Left renal pelvis (tissue), 4 donors: Measurements from ENCODE around the gene TNRC6B. TPM values are rescaled to one million over a fixed set of nuclear protein-coding genes. Genes with fewer than 3 reads are reported as not detected.
A peak's percentile ranks its signal among the peaks of the same experiment; 100 is the strongest.
"Not testable (repeated sequence)": the region's sequence is repeated elsewhere in the genome, so short reads cannot be mapped to it uniquely, and the experiment has no call there.

Experiments used
- DNase-seq, 4 donors: peaks; one replicate each; pipeline ENCODE4 v3.0.0-alpha.2; 2013; ENCODE audit warnings: low read depth in 4 of 4, low spot score in 3 of 4
- polyA plus RNA-seq, 4 donors: library from polyadenylated mRNA; unstranded; fragments of 120-200 nt; gene quantifications; one replicate each; pipeline ENCODE4 v1.2.1, GENCODE V29; 2013; ENCODE audit not compliant: insufficient read length in 4 of 4

TNRC6B gene
- polyA plus RNA-seq, 4 donors = 9.9 to 13.6 (median 11.8) TPM

- DNase-seq = no peak
These were observed 99.5 kb downstream of the TNRC6B start for GRCh38 chr22:40276996-40277823.

DNA sequence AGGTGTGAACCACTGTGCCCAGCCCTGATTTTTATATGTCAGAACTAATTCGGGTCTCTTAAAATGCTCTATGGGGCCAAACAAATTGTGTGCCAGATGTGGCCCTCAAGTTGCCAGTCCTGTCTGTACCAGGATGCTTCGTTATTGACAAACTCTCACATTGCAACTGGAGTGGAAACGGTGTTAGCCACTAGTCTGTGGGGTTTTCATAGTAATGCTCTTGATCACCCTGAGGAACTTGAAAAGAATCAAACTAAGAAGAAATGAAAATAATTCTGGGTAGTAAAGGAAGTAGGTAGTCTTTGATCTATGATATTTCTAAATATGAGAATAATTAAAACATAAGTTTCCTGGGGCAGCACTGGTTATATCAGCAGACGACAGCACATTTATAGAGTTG is 101.3 kb downstream of the TNRC6B start:
- no peak for DNase-seq

DNA sequence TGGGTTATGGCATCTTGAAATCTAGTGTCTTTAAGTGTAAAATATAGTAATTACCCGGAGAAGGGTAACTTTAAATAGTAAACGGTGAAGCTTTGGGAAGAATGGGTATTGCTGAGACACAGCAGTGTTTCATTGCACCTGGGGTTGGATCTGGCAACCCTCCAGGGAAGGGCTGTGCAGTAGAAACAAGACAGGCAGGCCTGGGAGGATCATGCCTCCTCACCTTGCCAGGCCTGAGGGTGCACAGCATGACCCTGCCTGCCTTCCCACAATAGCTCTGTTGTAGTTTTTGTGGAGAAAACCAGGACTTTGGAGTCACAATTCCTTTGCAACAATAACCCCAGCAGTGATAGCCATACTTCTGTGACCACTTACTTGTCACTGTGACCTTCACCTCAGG is 104.0 kb downstream of the TNRC6B start:
- DNase-seq = no peak

- no peak for DNase-seq
These were observed 107.8 kb downstream of the TNRC6B start for GRCh38 chr22:40285513-40285912.

DNA sequence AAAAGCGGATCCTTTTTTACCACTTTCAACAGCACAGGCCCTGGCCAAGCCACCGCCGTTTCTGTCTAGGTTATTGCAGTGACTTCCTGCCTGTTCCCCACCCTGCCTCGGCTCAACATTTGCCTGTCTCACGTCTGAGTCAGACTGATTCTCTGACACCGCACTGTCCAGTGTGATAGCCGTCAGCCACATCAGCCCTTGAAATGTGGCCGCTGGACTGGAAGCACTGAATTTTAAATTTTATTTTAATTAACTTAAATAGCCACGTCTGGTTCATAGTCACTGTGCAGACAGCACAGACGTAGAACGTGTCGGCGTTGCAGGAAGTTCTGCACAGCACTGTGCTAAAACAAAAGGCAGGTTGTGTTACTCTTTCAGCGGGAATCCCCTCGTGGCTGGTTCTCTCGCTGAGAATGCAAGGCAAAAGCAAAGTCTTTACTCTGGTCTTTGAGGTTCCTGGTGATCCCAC is 112.3 kb downstream of the TNRC6B start:
- no peak for DNase-seq

GRCh38 chr22:40290516-40290915 is 112.8 kb downstream of the TNRC6B start:
- no peak for DNase-seq

DNA sequence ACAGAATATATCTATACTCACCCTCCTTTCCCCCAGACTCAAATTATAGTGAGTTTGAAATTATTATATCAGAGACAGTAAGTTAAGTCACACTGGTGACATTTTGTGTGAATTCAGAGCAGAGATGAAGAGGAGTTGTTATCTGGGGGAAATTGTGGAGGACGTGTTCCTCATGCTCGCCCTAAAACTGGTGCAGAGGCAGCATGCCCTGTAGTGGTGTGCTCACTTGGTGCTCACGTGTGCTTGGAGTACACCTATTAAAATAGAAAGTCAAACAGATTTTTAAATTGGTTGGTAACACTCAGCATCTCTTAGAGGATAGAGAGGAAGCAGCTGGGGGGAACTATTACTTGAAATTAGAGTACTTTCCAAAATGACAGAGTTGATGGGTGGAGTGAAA is 117.0 kb downstream of the TNRC6B start:
- DNase-seq = no peak

DNA sequence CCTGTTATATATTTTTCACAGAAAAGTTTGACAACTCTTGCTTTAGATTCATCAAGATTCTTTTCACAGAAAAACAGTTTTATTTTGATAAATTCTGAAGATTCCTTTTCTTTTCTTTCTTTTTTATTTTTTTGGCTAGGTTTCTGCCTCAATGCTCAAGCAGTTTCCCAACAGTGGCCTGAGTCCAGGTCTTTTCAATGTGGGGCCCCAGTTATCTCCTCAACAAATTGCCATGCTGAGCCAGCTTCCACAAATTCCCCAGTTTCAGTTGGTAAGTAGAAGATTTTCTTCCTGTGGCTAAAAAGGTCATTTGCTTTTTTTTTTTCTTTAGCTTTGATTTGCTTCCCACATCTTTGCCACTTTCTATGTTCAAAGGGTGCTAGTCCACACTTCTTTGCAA is 122.6 kb downstream of the TNRC6B start:
- DNase-seq = no peak

GRCh38 chr22:40300884-40301672 is 123.4 kb downstream of the TNRC6B start:
- DNase-seq = no peak

DNA sequence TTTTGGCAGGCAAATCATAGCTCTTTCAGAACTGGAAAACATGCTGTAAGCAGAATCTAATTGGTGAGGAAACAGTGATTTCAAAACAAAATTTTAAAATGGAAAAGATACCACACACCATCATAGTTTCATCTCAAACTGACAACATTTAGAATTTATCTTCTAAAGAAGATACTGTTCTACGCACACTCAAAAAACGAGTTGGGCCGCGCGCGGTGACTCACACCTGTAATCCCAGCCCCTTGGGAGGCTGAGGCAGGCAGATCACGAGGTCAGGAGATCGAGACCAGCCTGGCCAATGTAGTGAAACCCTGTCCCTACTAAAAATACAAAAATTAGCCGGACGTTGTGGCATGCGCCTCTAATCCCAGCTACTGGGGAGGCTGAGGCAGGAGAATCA is 124.4 kb downstream of the TNRC6B start:
- DNase-seq = no peak

DNA sequence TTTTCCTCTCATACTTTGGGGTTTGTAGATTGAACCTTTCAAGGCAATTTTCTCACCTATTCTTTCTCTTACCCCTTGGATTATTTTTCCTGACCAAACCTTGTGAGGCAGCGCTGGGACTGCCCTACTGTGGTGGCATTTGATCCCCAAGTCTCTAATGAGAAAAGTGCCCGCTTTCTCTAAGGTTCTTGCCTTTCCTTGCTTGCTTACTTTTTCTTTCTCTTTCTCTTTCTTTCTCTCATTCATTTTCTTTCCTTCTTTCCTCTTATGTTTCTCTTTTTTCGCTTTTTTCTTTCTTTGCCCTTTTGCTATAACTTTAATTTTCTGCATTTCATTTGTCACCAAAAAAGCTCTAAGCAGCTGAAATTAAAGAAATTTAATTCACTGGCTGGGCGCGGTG is 127.9 kb downstream of the TNRC6B start:
- DNase-seq = no peak

GRCh38 chr22:40308999-40309573 is 131.4 kb downstream of the TNRC6B start:
- no peak for DNase-seq

- no peak for DNase-seq
These were observed 131.9 kb downstream of the TNRC6B start for GRCh38 chr22:40309631-40310030.

DNA sequence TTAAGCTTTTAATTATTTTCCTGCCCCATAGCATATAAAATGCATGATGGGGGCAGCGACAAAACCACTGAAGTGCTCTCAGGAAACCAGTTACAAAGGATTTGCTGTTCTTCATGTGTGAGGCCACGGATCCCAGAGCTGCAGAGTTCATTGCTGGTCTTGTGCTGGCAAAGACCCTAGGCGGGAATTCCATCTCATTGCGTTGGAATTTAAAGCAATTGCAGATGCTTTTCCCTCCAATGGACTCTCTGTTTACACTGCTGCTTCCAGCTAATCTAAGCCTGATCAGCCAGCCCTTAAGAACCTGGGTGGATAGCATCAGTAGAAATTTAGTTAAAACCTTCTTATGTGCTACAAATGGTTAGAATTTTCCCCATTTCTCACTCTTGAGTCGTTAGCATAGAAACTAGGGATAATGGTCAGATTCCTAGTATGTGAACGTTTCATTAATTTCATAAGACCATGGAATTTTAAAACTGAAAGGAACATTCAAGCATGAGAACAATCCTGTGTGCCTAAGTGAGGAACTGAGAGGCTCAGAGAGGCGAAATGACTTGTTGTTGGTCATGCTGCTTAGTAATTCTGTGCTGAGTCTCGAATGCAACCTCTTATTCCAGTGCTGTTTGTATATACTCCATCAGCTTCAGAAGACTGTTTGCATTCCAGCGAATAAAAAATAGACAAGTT is 132.5 kb downstream of the TNRC6B start:
- no peak for DNase-seq

DNA sequence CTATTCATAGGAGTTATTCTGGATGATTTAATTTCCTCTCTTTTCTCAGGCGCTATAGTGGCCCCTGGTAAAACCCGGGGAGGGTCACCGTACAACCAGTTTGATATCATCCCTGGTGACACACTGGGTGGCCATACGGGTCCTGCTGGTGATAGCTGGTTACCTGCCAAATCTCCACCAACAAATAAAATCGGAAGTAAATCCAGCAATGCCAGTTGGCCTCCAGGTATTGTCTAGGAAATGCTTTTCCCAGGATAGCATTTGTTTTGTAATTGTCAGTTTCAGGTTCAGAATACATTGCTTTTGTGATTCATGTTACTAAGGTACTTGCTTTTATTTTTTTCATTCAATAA is 133.0 kb downstream of the TNRC6B start:
- no peak for DNase-seq

- DNase-seq = not testable (repeated sequence)
These were observed 133.9 kb downstream of the TNRC6B start for GRCh38 chr22:40311646-40312045.

GRCh38 chr22:40312050-40312449 is 134.3 kb downstream of the TNRC6B start:
- peak in 1 of 4 donors; percentile 25 for DNase-seq

- DNase-seq = no peak
These were observed 135.3 kb downstream of the TNRC6B start for GRCh38 chr22:40313007-40313406.

DNA sequence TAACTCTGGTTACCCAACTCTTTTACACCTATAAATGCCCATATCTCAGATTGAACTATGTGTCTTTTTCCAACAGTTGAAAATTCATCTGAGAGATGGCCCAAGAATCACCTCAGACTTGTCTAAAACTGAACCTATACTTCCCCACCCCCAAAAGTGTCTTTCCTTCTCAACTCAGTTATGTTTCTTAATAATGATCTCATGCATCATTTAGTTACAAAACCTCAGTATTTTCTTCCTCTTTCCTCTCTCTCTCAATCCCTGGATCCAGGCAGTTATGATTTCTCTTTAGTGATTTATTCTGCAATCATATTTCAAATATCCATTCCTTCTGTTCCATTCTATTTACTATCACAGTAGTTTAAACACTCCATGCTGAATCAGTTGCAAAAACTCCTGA is 136.3 kb downstream of the TNRC6B start:
- no peak for DNase-seq

DNA sequence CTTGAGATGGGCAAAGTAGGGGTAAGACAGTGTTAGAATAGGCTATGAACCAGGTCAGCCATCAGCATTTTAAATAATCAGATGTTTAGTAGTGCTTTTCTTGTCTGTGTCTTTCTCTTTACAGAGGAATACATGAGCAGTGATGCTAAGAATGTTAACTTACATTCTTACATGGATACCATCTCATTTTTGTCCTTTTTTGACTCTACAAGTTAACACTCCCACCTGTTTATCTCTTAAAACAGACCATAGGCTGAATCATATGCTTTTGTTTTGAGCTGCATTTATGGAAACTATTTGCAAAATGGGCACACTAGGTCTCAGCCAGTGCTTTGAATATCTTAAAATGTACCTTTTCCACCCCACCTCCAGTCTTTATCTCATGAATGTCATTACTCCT is 143.0 kb downstream of the TNRC6B start:
- DNase-seq = no peak

DNA sequence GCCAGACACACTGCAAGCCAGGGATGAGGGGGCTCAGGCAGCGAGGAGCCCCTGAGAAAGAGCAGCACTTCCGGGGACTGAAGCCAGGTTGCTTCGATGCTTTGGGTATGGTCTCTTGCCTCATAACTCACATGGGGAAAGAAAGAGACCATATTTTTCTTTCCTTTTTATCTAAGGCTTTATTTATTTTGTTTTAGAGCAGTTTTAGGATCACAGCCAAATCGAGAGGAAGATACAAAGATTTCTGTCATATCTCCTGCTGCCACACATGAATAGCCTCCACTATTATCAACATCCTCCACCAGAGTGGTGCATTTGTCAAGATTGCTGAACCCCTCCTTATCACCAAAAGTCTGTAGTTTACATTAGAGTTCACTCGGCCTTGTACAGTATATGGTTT is 144.3 kb downstream of the TNRC6B start:
- no peak for DNase-seq
